ENCODE data around the gene UBE2D2. TPM values are rescaled to one million over a fixed set of nuclear protein-coding genes. Genes with fewer than 3 reads are reported as not detected.

Gene UBE2D2
- total and polyA plus RNA-seq, 2 of the 13 experiments (the other 11 are each of a cell fraction or from before 2014, with no cell fraction given), result 79.1 to 109 TPM

DNA sequence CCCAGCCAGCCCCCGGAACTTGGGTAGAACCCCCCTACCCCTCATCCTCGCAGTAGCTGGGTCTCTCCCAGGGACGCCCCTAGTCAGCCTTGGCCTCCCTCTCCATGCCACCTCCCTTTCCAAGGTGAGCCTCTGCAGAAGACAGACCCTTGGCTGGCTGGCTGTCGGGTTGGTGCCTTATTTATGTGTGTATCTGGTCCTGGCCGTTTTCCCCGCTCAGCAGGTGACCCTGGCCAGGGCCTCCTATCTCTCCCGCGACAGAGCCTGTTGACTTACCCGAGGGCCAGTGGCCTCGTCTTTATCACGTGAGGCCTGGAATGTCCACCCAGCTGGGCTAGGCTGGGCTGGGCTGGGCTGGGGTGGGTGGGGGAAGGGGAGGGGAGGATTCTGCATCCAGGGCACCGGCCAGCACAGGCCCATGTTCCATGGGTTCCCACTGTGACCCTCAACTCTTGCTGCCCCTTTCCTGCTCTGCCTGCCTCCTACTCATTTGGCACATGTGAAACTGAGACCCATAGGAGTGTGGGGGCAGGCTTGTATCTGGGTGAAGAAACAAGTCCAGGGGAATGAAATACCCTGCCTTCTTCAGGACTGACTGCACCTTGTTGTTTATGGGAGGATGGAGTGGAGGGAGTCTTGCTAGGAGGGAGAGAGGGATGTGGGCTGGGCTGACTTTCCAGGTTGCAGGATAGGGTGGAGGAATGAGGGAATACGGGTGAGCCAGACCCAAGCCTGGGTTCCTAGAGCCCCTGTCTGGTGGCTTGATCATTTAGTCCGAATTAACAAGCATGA, 90.1 kb downstream of the UBE2D2 start (continued):
- peak; percentile 31; the same call in 1 of the 2 replicates for TF ChIP-seq ZNF800 (CRISPR knock-in tag; IDR thresholded peaks at IDR 0.05)
- no peak for TF ChIP-seq ZNF18 (CRISPR knock-in tag; IDR thresholded peaks at IDR 0.05; ENCODE audit: insufficient replicate concordance)
- TF ChIP-seq ZNF580 (CRISPR knock-in tag; IDR thresholded peaks at IDR 0.05; ENCODE audit: borderline replicate concordance, low read depth), result peak; percentile 32; the same call in 1 of the 2 replicates
- TF ChIP-seq ZNF790 (CRISPR knock-in tag; IDR thresholded peaks at IDR 0.05; ENCODE audit: borderline replicate concordance), result no peak
- TF ChIP-seq EZH2 (conservative IDR thresholded peaks at IDR 0.05; ENCODE audit: low read depth, low read length), result no peak
- no peak for TF ChIP-seq MEF2D (CRISPR knock-in tag; IDR thresholded peaks at IDR 0.05)
- TF ChIP-seq, protein P1, sequence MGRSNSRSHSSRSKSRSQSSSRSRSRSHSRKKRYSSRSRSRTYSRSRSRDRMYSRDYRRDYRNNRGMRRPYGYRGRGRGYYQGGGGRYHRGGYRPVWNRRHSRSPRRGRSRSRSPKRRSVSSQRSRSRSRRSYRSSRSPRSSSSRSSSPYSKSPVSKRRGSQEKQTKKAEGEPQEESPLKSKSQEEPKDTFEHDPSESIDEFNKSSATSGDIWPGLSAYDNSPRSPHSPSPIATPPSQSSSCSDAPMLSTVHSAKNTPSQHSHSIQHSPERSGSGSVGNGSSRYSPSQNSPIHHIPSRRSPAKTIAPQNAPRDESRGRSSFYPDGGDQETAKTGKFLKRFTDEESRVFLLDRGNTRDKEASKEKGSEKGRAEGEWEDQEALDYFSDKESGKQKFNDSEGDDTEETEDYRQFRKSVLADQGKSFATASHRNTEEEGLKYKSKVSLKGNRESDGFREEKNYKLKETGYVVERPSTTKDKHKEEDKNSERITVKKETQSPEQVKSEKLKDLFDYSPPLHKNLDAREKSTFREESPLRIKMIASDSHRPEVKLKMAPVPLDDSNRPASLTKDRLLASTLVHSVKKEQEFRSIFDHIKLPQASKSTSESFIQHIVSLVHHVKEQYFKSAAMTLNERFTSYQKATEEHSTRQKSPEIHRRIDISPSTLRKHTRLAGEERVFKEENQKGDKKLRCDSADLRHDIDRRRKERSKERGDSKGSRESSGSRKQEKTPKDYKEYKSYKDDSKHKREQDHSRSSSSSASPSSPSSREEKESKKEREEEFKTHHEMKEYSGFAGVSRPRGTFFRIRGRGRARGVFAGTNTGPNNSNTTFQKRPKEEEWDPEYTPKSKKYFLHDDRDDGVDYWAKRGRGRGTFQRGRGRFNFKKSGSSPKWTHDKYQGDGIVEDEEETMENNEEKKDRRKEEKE (IDR thresholded peaks at IDR 0.05), result no peak
- no peak for TF ChIP-seq KLF6 (CRISPR knock-in tag; IDR thresholded peaks at IDR 0.05)
- no peak for TF ChIP-seq EHMT2 (IDR thresholded peaks at IDR 0.05; ENCODE audit: borderline replicate concordance, low read depth, low read length)
- no peak for TF ChIP-seq ZNF451 (CRISPR knock-in tag; IDR thresholded peaks at IDR 0.05)
- TF ChIP-seq SOX5 (CRISPR knock-in tag; IDR thresholded peaks at IDR 0.05; ENCODE audit: borderline replicate concordance), result peak; percentile 64; the same call in 1 of the 2 replicates
- TF ChIP-seq, protein P2, sequence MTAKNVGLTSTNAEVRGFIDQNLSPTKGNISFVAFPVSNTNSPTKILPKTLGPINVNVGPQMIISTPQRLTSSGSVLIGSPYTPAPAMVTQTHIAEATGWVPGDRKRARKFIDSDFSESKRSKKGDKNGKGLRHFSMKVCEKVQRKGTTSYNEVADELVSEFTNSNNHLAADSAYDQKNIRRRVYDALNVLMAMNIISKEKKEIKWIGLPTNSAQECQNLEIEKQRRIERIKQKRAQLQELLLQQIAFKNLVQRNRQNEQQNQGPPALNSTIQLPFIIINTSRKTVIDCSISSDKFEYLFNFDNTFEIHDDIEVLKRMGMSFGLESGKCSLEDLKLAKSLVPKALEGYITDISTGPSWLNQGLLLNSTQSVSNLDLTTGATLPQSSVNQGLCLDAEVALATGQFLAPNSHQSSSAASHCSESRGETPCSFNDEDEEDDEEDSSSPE (CRISPR knock-in tag; IDR thresholded peaks at IDR 0.05), result peak; percentile 42; the same call in 1 of the 2 replicates
- TF ChIP-seq GRHL1 (CRISPR knock-in tag; conservative IDR thresholded peaks at IDR 0.05), result no peak
- TF ChIP-seq ZNF839 (CRISPR knock-in tag; IDR thresholded peaks at IDR 0.05; ENCODE audit: borderline replicate concordance), result no peak
- TF ChIP-seq, protein P3, sequence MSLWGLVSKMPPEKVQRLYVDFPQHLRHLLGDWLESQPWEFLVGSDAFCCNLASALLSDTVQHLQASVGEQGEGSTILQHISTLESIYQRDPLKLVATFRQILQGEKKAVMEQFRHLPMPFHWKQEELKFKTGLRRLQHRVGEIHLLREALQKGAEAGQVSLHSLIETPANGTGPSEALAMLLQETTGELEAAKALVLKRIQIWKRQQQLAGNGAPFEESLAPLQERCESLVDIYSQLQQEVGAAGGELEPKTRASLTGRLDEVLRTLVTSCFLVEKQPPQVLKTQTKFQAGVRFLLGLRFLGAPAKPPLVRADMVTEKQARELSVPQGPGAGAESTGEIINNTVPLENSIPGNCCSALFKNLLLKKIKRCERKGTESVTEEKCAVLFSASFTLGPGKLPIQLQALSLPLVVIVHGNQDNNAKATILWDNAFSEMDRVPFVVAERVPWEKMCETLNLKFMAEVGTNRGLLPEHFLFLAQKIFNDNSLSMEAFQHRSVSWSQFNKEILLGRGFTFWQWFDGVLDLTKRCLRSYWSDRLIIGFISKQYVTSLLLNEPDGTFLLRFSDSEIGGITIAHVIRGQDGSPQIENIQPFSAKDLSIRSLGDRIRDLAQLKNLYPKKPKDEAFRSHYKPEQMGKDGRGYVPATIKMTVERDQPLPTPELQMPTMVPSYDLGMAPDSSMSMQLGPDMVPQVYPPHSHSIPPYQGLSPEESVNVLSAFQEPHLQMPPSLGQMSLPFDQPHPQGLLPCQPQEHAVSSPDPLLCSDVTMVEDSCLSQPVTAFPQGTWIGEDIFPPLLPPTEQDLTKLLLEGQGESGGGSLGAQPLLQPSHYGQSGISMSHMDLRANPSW (CRISPR knock-in tag; IDR thresholded peaks at IDR 0.05; ENCODE audit: borderline replicate concordance), result no peak
